WI38 (cell line): ENCODE data around the gene DNAI7.
A peak's percentile ranks its signal among the peaks of the same experiment; 100 is the strongest.

Experiments used
- H3K4me3 ChIP-seq: 2 replicates; pipeline ENCODE4 v1.5.1; 2011; ENCODE audit warnings: low read depth, mild to moderate bottlenecking, control low read depth, low read length
- CTCF ChIP-seq: IDR thresholded peaks from 2 replicates; pipeline ENCODE4 v1.5.1; 2012; ENCODE audit warnings: low read depth, mild to moderate bottlenecking, control low read depth, low read length

DNAI7 gene

GRCh38 chr12:25072906-25073650, 121.9 kb downstream of the DNAI7 start:
- H3K4me3 ChIP-seq = no peak overlapping the region
- TF ChIP-seq CTCF = no peak

GRCh38 chr12:25071366-25071765, 123.6 kb downstream of the DNAI7 start:
- no peak for TF ChIP-seq CTCF
- no peak overlapping the region for H3K4me3 ChIP-seq

GRCh38 chr12:25069224-25069623, 125.7 kb downstream of the DNAI7 start:
- no peak for TF ChIP-seq CTCF
- 0 out of 2 replicates have a peak overlapping the region, but pooled peaks have one; percentile 14 for H3K4me3 ChIP-seq

GRCh38 chr12:25065035-25065434, 129.9 kb downstream of the DNAI7 start:
- no peak overlapping the region for H3K4me3 ChIP-seq
- no peak for TF ChIP-seq CTCF

GRCh38 chr12:25063873-25064628, 130.9 kb downstream of the DNAI7 start:
- H3K4me3 ChIP-seq = no peak overlapping the region
- no peak for TF ChIP-seq CTCF

- no peak overlapping the region for H3K4me3 ChIP-seq
- no peak for TF ChIP-seq CTCF
Observed at GRCh38 chr12:25058658-25059058, 136.3 kb downstream of the DNAI7 start.
